Embryonic facial prominence (tissue), 1 donor: Measurements from ENCODE around the gene MYBPC1.
"Not testable (repeated sequence)": the region's sequence is repeated elsewhere in the genome, so short reads cannot be mapped to it uniquely, and the experiment has no call there.

Source experiments
- DNase-seq: peaks from one replicate; pipeline ENCODE4 v3.0.0-alpha.2; 2016; ENCODE audit errors: extremely low spot score

The MYBPC1 gene

DNA sequence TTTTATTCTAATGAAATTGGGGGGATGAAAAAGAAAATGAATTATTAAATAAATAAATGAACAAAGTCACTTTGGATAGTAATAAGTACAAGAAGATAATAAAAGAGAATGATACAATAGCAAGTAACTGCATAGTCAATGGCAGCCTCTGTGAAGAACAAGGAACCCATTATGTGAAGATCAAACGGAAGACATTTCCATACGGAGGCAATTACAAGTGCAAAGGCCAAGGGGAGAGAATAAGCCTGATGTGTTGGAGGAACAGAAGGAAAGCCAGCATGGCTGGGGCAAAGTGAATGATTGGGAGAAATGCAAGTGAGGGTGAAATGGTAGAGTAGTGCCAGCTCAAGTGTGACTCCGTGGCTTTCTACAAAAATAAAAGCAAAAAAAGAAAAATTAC is 58.7 kb downstream of the MYBPC1 start:
- DNase-seq, result no peak

DNA sequence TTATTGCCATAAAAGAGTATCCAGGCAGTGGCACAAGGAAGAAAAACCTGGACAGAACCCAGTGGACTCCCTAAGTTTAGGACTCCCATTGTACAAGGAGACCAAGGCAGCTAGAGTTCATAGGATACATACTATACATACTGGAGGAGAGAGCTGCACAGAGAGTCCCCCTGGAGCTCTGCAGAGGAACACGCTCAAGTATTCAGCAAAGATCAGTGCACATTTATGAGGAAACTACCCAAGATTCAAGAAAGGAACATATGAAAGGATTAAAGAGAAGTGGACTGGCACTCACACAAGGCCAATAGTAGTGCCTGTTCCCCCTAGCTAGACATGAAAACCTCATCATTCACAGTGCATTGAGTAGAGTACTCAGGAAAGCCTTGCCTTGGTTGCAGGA is 59.7 kb downstream of the MYBPC1 start:
- no peak for DNase-seq

DNA sequence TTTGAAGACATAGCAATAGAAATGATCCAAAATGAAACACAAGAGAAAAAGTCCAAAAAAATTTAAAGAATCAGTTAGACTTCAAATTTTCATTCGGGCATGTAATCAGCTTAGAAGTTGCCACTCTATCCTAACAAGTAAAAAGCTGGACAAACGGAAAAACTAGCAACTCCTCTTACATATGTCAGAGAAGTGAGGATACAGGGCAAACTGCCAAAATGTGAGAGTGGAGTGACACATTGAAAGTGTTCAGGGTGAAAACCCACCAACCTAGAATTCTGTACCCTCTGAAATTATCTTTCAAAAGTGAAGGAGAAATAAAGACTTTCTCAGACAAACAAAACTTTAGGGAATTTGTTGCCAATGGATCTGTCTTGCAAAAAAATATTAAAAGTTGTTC is 60.6 kb downstream of the MYBPC1 start:
- no peak for DNase-seq

DNA sequence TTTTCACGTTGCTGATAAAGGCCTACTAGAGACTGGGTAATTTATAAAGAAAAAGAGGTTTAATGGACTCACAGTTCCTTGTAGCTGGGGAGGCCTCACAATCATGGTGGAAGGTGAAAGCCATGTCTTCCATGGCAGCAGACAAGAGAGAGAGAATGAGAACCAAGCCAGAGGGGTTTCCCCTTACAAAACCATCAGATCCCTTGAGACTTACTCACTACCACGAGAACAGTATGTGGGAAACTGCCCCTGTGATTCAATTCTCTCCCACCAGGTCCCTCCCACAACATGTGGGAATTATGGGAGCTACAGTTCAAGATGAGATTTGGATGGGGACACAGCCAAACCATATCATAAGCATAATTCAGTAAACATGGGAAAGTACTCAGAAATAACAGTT is 65.9 kb downstream of the MYBPC1 start:
- not testable (repeated sequence) for DNase-seq

DNA sequence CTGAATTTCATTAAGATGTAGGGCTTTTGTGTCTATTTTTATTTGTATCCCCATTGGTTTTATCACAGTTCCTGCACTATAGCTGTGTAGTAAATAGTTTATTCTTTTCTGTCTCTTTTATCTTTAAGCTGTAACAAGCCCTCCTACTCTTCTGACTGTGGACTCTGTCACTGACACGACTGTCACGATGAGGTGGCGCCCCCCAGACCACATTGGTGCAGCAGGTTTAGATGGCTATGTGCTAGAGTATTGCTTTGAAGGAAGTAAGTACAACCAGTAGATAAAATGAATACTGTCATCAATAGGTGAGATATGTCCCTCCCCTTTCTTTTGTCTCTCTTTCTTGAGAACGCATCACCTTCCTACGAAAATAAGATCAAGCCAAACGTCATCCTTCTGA is 68.5 kb downstream of the MYBPC1 start:
- DNase-seq, result no peak

DNA sequence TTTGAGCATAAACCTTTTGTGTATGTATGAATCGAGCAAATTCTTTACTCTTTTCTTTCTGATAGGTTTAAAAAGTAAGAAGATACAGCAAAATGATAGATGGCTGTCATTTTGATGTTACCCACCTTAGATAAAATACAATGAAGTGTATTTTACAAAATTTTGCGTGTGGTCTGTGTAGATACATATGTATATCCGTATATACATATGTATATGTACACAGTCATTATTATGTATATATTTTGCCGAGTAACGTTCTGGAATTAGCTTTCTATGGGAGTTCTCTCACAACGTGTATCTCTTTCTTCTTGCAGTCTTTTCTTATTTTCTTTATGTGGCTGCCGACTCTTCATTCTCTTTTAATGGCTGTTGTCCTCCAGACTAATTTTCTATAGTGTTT is 70.2 kb downstream of the MYBPC1 start:
- no peak for DNase-seq

DNA sequence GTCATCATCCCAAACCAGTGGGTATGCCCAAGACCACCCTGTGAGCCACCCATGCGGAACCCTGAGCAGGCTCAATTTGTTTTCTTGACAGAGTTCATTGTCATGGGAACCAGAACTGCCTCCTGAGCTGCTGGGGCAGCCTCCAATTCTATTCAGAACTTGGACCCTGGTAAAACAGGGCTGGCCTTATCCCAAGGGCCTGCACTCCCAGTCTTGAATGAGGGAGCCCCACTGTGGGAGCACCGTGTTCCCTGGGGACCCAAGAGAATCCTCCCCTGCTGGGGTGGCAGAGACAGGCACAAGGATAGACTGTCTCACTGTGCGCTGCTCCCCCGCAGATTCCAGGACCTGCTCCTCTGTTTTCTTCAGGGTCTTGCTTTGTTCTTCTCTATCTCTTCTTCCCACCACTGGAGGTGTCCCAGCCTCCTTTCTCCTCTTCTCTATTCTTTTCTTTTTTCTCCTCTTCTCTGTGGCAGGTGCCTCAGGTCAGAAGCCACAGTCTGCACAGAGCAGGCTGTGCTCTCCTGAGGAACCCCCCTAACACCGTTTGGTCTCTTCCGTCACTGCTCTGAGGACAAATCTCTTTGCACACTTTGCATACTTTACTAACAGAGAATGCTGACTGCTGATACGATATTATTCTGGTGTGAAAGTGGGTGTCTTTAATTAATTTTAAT is 71.4 kb downstream of the MYBPC1 start:
- no peak for DNase-seq

DNA sequence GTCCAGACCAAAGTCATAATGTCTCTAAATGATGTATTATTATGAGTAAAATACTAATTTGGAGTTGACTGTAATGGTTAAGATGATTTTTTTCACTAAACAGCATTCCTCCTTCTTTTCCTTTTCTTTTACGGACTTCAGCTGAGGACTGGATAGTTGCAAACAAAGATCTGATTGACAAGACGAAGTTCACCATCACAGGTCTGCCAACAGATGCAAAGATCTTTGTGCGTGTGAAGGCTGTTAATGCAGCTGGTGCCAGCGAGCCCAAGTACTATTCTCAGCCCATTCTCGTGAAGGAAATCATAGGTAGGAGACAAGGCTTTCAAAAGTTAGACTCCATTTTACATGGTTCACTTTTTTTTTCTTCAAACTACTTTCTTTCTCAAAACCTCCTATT is 72.8 kb downstream of the MYBPC1 start:
- DNase-seq, result no peak

DNA sequence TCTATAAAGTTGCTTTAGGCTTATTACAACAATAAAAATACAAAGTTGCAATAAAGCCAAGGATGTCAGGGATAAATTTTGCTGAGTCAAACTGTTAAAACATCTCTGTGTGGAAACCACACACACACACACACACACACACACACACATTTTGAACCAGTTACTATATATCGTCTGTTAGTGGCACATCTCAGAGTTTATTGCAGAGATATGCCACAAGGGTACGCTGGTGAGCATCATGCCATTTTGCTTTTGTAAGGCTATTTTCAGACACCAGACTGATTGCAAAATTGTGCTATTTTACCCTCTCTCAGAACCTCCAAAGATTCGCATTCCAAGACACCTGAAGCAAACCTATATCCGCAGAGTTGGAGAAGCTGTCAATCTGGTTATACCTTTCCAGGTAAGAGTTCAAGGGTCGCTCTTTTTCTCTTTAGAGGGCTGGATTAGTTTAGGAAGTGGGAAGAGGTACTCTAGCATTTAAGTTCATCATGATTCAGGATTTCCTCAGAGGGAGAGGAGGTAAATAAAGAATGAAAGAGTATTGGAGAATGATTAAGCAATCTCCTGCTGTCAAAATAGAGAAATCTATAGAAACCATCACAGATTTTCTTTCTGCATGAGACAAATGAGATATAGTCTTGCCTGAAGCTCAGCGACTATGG is 75.4 kb downstream of the MYBPC1 start:
- no peak for DNase-seq

DNA sequence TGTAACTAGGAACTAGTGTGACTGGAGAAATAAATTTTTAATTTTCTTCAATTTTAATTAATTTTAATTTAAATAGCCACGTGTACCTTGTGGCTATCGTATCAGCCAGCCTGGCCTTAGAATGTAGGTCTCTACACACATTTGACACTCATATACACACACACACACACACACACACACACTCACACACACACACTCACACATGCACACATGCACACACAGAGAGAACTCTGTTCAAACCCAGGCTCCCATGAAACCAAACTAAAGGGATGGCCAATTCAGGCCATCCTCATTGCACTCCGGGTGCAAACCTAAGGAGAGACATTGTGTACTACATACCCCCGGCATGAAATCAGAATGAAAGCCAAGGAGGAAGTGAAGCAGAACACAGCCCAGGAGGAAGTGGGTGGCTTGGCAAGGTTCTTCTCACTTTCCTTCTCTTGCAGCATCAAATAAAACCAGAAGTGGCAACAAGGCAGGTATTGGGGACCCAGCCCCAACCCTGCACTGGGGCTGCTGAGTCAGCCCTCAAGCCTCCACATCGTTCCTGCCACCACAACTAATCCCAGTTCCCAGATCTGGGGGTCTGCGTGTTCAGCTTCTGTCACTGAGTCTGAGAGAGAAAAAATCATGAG is 76.5 kb downstream of the MYBPC1 start:
- DNase-seq, result no peak

DNA sequence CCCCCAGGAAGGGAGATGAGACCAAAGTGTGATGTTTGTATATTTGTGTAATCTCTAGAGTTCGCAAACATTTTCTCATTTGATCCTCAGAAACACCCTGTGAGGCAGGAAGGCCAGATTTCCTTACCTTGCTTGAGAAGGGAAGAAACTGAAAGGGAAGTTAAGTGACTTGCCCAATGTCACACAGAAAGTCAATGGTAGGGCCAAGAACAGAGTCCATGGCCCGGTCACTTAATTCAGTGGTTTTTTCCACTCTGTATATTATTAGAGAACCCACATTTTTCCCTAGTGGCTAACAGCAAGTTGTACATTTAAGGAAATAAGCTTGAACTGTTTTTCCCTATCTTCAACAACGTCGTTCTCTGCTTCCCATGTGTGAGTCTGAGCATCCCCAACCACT is 77.1 kb downstream of the MYBPC1 start:
- DNase-seq, result no peak

DNA sequence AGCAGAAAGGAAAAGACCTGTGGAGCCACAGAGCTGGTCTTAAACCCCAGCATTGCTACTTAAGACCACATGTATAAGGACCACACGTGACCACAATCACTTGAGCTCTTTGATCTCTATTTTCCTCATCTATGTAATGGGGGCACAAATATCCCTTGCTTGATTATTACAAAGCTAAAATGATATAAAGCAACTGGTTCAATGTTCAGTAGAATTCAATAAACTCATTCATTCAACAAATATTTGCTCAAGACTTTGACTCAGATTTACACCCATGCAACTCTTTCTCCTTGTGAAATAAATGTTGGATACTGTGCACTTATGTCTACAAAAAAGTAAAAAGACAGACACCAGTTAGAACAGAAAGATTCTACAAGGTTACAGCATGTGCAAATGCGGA is 80.8 kb downstream of the MYBPC1 start:
- DNase-seq, result no peak

DNA sequence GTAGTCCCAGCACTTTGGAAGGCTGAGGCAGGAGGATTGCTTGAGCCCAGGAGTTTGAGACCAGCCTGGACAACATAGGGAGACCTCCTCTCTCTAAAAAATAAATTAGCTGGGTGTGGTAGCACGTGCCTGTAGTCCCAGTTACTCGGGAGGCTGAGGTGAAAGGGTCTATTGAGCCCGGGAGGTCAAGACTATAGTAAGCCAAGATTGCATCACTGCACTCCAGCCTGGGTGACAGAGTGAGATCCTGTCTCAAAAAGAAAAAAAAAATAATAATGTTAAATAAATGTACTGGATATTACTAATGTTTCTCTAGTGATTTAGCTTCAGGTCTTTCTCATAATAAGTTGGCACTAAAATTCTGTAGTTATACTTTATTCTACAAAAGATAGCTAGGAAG is 81.7 kb downstream of the MYBPC1 start:
- DNase-seq, result not testable (repeated sequence)

DNA sequence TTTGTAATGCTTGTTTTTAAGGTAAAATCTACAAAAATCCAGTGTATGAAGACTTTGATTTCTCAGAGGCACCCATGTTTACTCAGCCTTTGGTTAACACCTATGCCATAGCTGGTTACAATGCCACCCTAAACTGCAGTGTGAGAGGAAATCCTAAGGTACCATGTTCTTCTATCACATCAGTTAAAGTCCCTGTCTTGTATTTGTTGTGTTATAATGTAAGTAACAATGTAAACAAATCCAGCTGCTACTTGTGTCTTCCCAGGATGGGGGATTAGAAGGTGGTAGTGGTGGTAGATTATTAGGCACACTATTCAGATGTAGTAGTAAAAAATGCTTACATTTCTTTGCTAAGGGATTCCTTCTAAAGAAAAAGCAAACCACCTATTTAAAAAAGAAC is 83.3 kb downstream of the MYBPC1 start:
- no peak for DNase-seq

DNA sequence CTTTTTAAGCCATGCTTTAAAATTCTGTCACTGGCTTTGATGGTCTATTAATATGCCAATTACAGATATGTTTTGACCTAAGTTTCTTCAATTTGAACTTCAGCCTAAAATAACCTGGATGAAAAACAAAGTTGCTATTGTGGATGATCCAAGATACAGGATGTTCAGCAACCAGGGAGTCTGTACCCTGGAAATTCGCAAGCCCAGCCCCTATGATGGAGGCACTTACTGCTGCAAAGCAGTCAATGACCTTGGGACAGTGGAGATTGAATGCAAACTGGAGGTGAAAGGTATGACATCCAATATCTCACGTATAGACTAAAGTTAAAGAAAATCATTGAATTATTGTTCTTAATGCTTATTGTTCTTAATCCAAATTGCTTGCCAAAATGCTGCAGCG is 85.5 kb downstream of the MYBPC1 start:
- no peak for DNase-seq

DNA sequence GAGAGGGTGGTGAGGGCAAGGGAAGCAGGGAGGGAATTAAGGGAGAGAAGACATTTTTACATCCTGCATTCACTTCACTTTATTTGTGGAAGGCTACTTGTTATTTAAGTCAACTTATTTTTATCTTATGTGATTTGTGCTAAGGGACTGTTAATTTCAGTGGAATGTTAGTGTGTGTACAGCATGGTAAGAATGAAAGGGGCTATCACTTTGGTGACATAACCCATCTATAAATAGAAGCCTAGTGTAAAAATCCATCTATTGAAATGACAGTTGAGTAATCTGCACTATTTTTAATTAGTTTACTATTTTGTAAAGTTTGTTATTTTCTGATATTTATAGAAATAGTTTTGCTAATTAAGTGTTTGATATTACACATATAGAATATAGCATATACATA is 85.9 kb downstream of the MYBPC1 start:
- DNase-seq, result no peak

DNA sequence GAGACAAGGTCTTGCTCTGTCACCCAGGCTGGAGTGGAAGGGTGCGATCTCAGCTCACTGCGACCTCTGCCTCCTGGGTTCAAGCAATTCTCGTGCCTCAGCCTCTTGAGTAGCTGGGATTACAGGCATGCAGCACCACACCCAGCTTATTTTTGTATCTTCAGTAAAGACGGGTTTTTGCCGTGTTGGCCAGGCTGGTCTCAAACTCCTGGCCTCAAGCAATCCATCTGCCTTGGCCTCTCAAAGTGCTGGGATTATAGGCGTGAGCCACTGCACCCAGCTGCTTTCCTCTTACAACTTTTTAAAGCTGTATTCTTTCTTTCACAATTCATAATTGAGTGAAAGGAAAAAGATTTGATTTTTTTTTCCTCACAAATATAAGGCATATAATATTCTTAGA is 86.9 kb downstream of the MYBPC1 start:
- DNase-seq, result not testable (repeated sequence)

DNA sequence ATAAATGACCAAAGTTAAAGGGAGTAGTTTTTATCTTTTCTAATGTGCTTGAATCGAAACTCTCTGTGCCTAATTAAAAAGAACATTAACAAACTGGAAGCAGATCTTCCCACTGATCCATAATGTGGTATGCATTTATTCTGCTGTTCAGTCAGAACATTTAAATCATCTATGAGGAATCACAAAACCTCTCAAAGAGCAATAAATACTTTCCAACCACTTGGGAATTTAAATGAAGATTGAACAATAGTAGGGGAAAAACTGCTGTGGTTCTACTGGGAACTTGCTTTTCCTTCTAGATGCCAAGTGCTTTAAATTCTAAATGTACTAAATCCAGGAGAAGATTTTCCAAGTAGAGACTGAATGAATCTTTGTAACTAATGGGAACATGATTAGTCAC is 90.3 kb downstream of the MYBPC1 start:
- DNase-seq, result no peak

DNA sequence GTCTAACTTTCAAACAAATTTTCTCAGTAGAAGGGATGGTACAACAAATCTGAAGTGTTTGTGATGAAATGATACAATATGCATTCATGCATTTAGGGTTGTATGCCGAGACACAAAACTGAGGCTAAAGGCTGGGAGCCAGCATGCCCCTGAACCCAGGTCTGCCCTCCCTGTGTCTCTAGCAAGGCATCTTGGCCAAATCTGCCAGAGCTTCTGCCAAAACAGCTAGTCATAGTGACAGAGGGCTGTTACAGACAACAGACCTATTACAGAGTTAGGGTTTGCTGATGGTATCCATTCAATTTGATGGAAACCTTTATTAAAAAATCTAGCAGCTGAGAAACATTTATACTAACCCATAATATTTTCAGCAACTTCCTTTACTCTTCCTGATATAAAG is 91.4 kb downstream of the MYBPC1 start:
- no peak for DNase-seq

DNA sequence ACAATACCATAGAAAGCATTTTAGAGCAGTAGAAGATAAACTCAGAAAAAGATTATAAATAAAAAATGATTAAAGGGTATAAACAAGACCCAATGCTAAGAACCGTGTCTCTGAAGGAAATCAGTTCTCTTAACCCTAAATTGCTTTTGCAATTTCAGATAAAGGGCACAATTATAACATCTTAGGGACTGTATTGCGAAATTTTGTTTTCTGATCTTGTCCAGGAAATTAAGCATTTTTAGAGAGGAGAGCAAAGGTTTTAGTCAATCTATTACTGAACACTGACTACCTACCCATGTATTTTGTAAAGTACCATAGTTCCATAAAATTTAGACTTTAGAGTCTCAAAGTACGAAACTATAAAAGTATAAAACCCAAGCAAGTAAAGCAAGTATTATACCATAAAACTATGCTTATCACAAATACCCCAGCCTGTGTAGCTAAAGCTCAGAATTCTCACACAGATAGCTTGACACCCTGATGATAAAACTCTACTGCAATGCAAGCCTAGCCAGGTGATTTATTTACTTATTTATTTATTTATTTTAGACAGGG is 95.8 kb downstream of the MYBPC1 start:
- no peak for DNase-seq

DNA sequence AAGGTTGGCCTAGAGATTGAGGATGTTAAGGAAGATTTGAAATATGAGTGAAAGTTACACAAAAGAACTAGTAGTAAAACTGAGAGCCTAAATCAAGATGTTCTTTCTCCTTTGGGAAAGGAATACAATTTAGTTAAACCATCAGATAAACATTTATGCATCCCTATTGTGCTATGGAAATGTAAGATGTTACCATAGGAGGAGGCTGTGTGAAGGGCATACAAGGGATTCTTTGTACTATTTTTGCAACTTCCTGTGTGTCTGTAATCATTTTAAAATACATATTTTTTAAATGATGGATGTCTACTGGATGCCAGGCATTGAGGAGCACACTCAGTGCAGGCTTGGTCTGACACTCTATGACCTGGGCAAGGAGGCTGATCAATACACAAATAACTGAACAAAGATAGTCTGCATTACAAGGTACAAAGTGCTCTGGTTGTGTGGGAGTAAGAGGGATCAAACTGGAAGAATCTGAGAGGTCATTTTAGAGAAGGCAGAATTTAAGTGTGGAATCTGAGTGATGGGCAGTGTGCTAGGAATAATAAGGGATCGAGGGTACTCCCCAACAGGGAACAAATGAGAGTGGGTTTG is 96.8 kb downstream of the MYBPC1 start:
- DNase-seq, result no peak

DNA sequence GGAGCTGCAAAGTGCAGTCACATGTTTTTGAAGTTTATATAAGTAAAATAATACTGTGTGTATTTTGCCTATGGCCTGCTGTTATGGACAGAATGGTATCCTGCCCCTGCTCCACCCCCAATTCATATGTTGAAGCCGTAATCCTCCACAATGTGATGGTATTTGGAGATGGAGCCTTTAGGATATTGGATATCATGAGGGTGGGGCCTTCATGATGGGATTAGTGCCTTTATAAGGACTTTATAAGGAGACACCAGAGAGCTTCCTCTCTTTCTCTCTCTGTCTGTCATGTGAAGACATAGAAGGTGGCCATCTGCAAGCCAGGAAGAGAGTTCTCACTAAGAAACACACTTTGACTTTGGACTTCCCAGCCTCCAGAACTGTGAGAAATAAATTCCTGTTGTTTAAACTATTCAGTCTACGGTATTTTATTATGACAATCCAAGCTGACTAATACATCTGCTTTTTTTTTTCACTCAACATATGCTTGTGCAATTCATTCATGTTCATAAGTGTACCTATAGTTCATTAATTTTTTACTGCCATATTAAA is 99.6 kb downstream of the MYBPC1 start:
- no peak for DNase-seq
